ENCODE data around the gene TERC. TPM values are rescaled to one million over a fixed set of nuclear protein-coding genes. Genes with fewer than 3 reads are reported as not detected.

The TERC gene
- total RNA-seq: 71.0 TPM

GRCh38 chr3:169764882-169765612 is at the start of gene TERC:
Gene TERC, minus strand, starts transcription at chr3:169765060.

GRCh38 chr3:169812332-169813235 is 47.7 kb upstream of the TERC start, which contains the start of the genes LRRC34 and LRRIQ4:
Gene LRRC34, minus strand, starts transcription at chr3:169812904. Its CDS starts 356 bp downstream, at chr3:169812548.
Gene LRRIQ4, plus strand, starts transcription at chr3:169812870. Its CDS starts 9,052 bp downstream, at chr3:169821922.

GRCh38 chr3:169772897-169773816 is 8.3 kb upstream of the TERC start, which contains the start of gene MYNN:
Gene MYNN, plus strand, starts transcription at chr3:169773396. Its CDS starts 900 bp downstream, at chr3:169774296.

GRCh38 chr3:169769287-169770181 is 4.7 kb upstream of the TERC start, which contains the start of gene ACTRT3:
Gene ACTRT3, minus strand, starts transcription at chr3:169769561. Its CDS starts 41 bp downstream, at chr3:169769520.

Small RNA genes within 50 kb of the gene (small RNA-seq; reads per million reads assigned to genes)
- gene RNU6-637P: not detected

Other genes with a start within 250 kb of the TERC start
- 8.3 TPM for gene MECOM, start 101.3 kb downstream of the TERC start, total RNA-seq
- gene ACTRT3, start 4.5 kb upstream of the TERC start, total RNA-seq: 9.2 TPM
- 35.8 TPM for gene MYNN, start 8.3 kb upstream of the TERC start, total RNA-seq
- gene LRRIQ4, start 47.8 kb upstream of the TERC start, total RNA-seq: 1.6 TPM
- gene LRRC34, start 47.8 kb upstream of the TERC start, total RNA-seq: 24.5 TPM
- not detected for gene LRRC31, start 104.9 kb upstream of the TERC start, total RNA-seq
- gene SAMD7, start 146.5 kb upstream of the TERC start, total RNA-seq: not detected
- 144 TPM for gene SEC62, start 201.7 kb upstream of the TERC start, total RNA-seq

Measured in diencephalon (tissue), 1 donor.